ENCODE results near the gene GFER.

GRCh38 chr16:1991135-1991551, 7.2 kb downstream of the GFER start:
- no peak for TF ChIP-seq POLR2A (IDR thresholded peaks at IDR 0.05)
- no peak for TF ChIP-seq EP300 (IDR thresholded peaks at IDR 0.05)

Measured in tibial nerve (tissue), 3 donors.